ENCODE measurements around the gene GABRR1. TPM values are rescaled to one million over a fixed set of nuclear protein-coding genes. Genes with fewer than 3 reads are reported as not detected.

The GABRR1 gene
- total RNA-seq, result 1 to 10 TPM; 1.6 to 1.8 TPM
- under 1 TPM in 1 of 2 donors, not detected in 1; 0.79 TPM for polyA plus RNA-seq
- long read RNA-seq, donor 1, partial matches to known transcripts, result 0 of 3 reads
- long read RNA-seq, donor 1, other reads (novel, unspliced or antisense), result 0 of 3 reads
- long read RNA-seq, donor 2, result 0 reads

- peaks cover 2 to 4% of the 10 kb centered on the region in 2 donors for H3K4me1 ChIP-seq (ENCODE audit: control insufficient read depth in 1 of 2, insufficient read depth in 2 of 2, low read length in 2 of 2)
- H3K4me3 ChIP-seq (ENCODE audit: low read length in 2 of 2), result no peak within 1 kb of the TSS
- ATAC-seq (ENCODE audit: low FRiP score), result no peak
- no peaks in the 10 kb centered on the region for H3K9me3 ChIP-seq (ENCODE audit: control insufficient read depth, low read length)
- H3K27ac ChIP-seq (ENCODE audit: low read depth in 1 of 2, low read length in 2 of 2), result peak within 1 kb of the TSS in 1 of 2 donors; percentile 57
- no peak for DNase-seq
- H3K36me3 ChIP-seq (ENCODE audit: control insufficient read depth in 1 of 2, insufficient read depth in 2 of 2, low read length in 1 of 2), result no peaks in the 10 kb centered on the region
- intact Hi-C loops (cut with DNase I), result no loop called here
- no peaks in the 10 kb centered on the region for H3K27me3 ChIP-seq (ENCODE audit: control insufficient read depth in 1 of 2, insufficient read depth in 2 of 2, low read length in 1 of 2)
- WGBS, 2 donors, result 2 to 4% methylated on average over 10 of the region's 10 CpGs
Observed at GRCh38 chr6:89217299-89217910, at the start of gene GABRR1. Gene GABRR1 (minus strand): TSS chr6:89217358. CDS start chr6:89217322, 36 bp downstream.

- H3K27me3 ChIP-seq (ENCODE audit: control insufficient read depth in 1 of 2, insufficient read depth in 2 of 2, low read length in 1 of 2), result no peaks in the 10 kb centered on the region
- no peak overlapping the region for H3K4me3 ChIP-seq (ENCODE audit: low read length in 2 of 2)
- no peak for DNase-seq
- no peak for ATAC-seq (ENCODE audit: low FRiP score)
- no peaks in the 10 kb centered on the region for H3K9me3 ChIP-seq (ENCODE audit: control insufficient read depth, low read length)
- H3K4me1 ChIP-seq (ENCODE audit: control insufficient read depth in 1 of 2, insufficient read depth in 2 of 2, low read length in 2 of 2), result no peaks in the 10 kb centered on the region
- H3K36me3 ChIP-seq (ENCODE audit: control insufficient read depth in 1 of 2, insufficient read depth in 2 of 2, low read length in 1 of 2), result no peaks in the 10 kb centered on the region
- 95 to 96% methylated on average over 20 of the region's 20 CpGs for WGBS, 2 donors
- intact Hi-C loops (cut with DNase I), result no loop called here
- no peak overlapping the region for H3K27ac ChIP-seq (ENCODE audit: low read depth in 1 of 2, low read length in 2 of 2)
Observed at GRCh38 chr6:89264296-89264695, 47.1 kb upstream of the GABRR1 start.

- no peak overlapping the region for H3K4me3 ChIP-seq (ENCODE audit: low read length in 2 of 2)
- H3K4me1 ChIP-seq (ENCODE audit: control insufficient read depth in 1 of 2, insufficient read depth in 2 of 2, low read length in 2 of 2), result no peaks in the 10 kb centered on the region
- DNase-seq (no peak), ATAC-seq (ENCODE audit: low FRiP score) (no peak)
- no peaks in the 10 kb centered on the region for H3K27me3 ChIP-seq (ENCODE audit: control insufficient read depth in 1 of 2, insufficient read depth in 2 of 2, low read length in 1 of 2)
- 49 to 57% methylated on average over 5 of the region's 5 CpGs for WGBS, 2 donors
- intact Hi-C loops (cut with DNase I), result no loop called here
- no peaks in the 10 kb centered on the region for H3K9me3 ChIP-seq (ENCODE audit: control insufficient read depth, low read length)
- H3K36me3 ChIP-seq (ENCODE audit: control insufficient read depth in 1 of 2, insufficient read depth in 2 of 2, low read length in 1 of 2), result peaks cover 0 to 3% of the 10 kb centered on the region in 2 donors
- H3K27ac ChIP-seq (ENCODE audit: low read depth in 1 of 2, low read length in 2 of 2), result no peak overlapping the region
Observed at GRCh38 chr6:89260832-89261231, 43.7 kb upstream of the GABRR1 start.

GRCh38 chr6:89260310-89260709 lies 43.2 kb upstream of the GABRR1 start:
- Histone ChIP-seq H3K36me3 (ENCODE audit: control insufficient read depth in 1 of 2, insufficient read depth in 2 of 2, low read length in 1 of 2) (peaks cover 0 to 3% of the 10 kb centered on the region in 2 donors), H3K4me1 (ENCODE audit: control insufficient read depth in 1 of 2, insufficient read depth in 2 of 2, low read length in 2 of 2) (no peaks in the 10 kb centered on the region), H3K27ac (ENCODE audit: low read depth in 1 of 2, low read length in 2 of 2) (no peak overlapping the region), H3K9me3 (ENCODE audit: control insufficient read depth, low read length) (no peaks in the 10 kb centered on the region), H3K4me3 (ENCODE audit: low read length in 2 of 2) (no peak overlapping the region), H3K27me3 (ENCODE audit: control insufficient read depth in 1 of 2, insufficient read depth in 2 of 2, low read length in 1 of 2) (no peaks in the 10 kb centered on the region)
- intact Hi-C loops (cut with DNase I), result no loop called here
- no peak for ATAC-seq (ENCODE audit: low FRiP score)
- no peak for DNase-seq
- 42 to 59% methylated on average over 4 of the region's 4 CpGs for WGBS, 2 donors

GRCh38 chr6:89258912-89259311 lies 41.8 kb upstream of the GABRR1 start:
- no peaks in the 10 kb centered on the region for H3K9me3 ChIP-seq (ENCODE audit: control insufficient read depth, low read length)
- no peak overlapping the region for H3K27ac ChIP-seq (ENCODE audit: low read depth in 1 of 2, low read length in 2 of 2)
- peaks cover 0 to 3% of the 10 kb centered on the region in 2 donors for H3K36me3 ChIP-seq (ENCODE audit: control insufficient read depth in 1 of 2, insufficient read depth in 2 of 2, low read length in 1 of 2)
- no peaks in the 10 kb centered on the region for H3K4me1 ChIP-seq (ENCODE audit: control insufficient read depth in 1 of 2, insufficient read depth in 2 of 2, low read length in 2 of 2)
- no peak overlapping the region for H3K4me3 ChIP-seq (ENCODE audit: low read length in 2 of 2)
- intact Hi-C loops (cut with DNase I), result no loop called here
- 71 to 79% methylated on average over 3 of the region's 3 CpGs for WGBS, 2 donors
- DNase-seq (no peak), ATAC-seq (ENCODE audit: low FRiP score) (no peak)
- no peaks in the 10 kb centered on the region for H3K27me3 ChIP-seq (ENCODE audit: control insufficient read depth in 1 of 2, insufficient read depth in 2 of 2, low read length in 1 of 2)

- ATAC-seq (ENCODE audit: low FRiP score) (no peak), DNase-seq (no peak)
- no peaks in the 10 kb centered on the region for H3K9me3 ChIP-seq (ENCODE audit: control insufficient read depth, low read length)
- H3K27me3 ChIP-seq (ENCODE audit: control insufficient read depth in 1 of 2, insufficient read depth in 2 of 2, low read length in 1 of 2), result no peaks in the 10 kb centered on the region
- no peak overlapping the region for H3K4me3 ChIP-seq (ENCODE audit: low read length in 2 of 2)
- no peaks in the 10 kb centered on the region for H3K4me1 ChIP-seq (ENCODE audit: control insufficient read depth in 1 of 2, insufficient read depth in 2 of 2, low read length in 2 of 2)
- no peak overlapping the region for H3K27ac ChIP-seq (ENCODE audit: low read depth in 1 of 2, low read length in 2 of 2)
- intact Hi-C loops (cut with DNase I), result no loop called here
- WGBS, 2 donors, result 70 to 85% methylated on average over 4 of the region's 4 CpGs
- H3K36me3 ChIP-seq (ENCODE audit: control insufficient read depth in 1 of 2, insufficient read depth in 2 of 2, low read length in 1 of 2), result peaks cover 0 to 3% of the 10 kb centered on the region in 2 donors
Observed at GRCh38 chr6:89257781-89258180, 40.6 kb upstream of the GABRR1 start.

- ATAC-seq (ENCODE audit: low FRiP score) (no peak), DNase-seq (no peak)
- no peaks in the 10 kb centered on the region for H3K4me1 ChIP-seq (ENCODE audit: control insufficient read depth in 1 of 2, insufficient read depth in 2 of 2, low read length in 2 of 2)
- 86 to 93% methylated on average over 6 of the region's 6 CpGs for WGBS, 2 donors
- no peaks in the 10 kb centered on the region for H3K27me3 ChIP-seq (ENCODE audit: control insufficient read depth in 1 of 2, insufficient read depth in 2 of 2, low read length in 1 of 2)
- H3K27ac ChIP-seq (ENCODE audit: low read depth in 1 of 2, low read length in 2 of 2), result no peak overlapping the region
- peaks cover 0 to 3% of the 10 kb centered on the region in 2 donors for H3K36me3 ChIP-seq (ENCODE audit: control insufficient read depth in 1 of 2, insufficient read depth in 2 of 2, low read length in 1 of 2)
- intact Hi-C loops (cut with DNase I), result no loop called here
- no peak overlapping the region for H3K4me3 ChIP-seq (ENCODE audit: low read length in 2 of 2)
- no peaks in the 10 kb centered on the region for H3K9me3 ChIP-seq (ENCODE audit: control insufficient read depth, low read length)
Observed at GRCh38 chr6:89257346-89257745, 40.2 kb upstream of the GABRR1 start.

GRCh38 chr6:89255417-89255816 lies 38.3 kb upstream of the GABRR1 start:
- no peak overlapping the region for H3K27ac ChIP-seq (ENCODE audit: low read depth in 1 of 2, low read length in 2 of 2)
- no peak for DNase-seq
- WGBS, 2 donors, result 90 to 94% methylated on average over 4 of the region's 4 CpGs
- no peaks in the 10 kb centered on the region for H3K9me3 ChIP-seq (ENCODE audit: control insufficient read depth, low read length)
- no peak overlapping the region for H3K4me3 ChIP-seq (ENCODE audit: low read length in 2 of 2)
- H3K27me3 ChIP-seq (ENCODE audit: control insufficient read depth in 1 of 2, insufficient read depth in 2 of 2, low read length in 1 of 2), result no peaks in the 10 kb centered on the region
- intact Hi-C loops (cut with DNase I), result no loop called here
- no peak for ATAC-seq (ENCODE audit: low FRiP score)
- H3K36me3 ChIP-seq (ENCODE audit: control insufficient read depth in 1 of 2, insufficient read depth in 2 of 2, low read length in 1 of 2), result peaks cover 0 to 3% of the 10 kb centered on the region in 2 donors
- no peaks in the 10 kb centered on the region for H3K4me1 ChIP-seq (ENCODE audit: control insufficient read depth in 1 of 2, insufficient read depth in 2 of 2, low read length in 2 of 2)

- peaks cover 0 to 3% of the 10 kb centered on the region in 2 donors for H3K36me3 ChIP-seq (ENCODE audit: control insufficient read depth in 1 of 2, insufficient read depth in 2 of 2, low read length in 1 of 2)
- intact Hi-C loops (cut with DNase I), result no loop called here
- no peak overlapping the region for H3K4me3 ChIP-seq (ENCODE audit: low read length in 2 of 2)
- H3K9me3 ChIP-seq (ENCODE audit: control insufficient read depth, low read length), result no peaks in the 10 kb centered on the region
- H3K4me1 ChIP-seq (ENCODE audit: control insufficient read depth in 1 of 2, insufficient read depth in 2 of 2, low read length in 2 of 2), result no peaks in the 10 kb centered on the region
- DNase-seq (no peak), ATAC-seq (ENCODE audit: low FRiP score) (no peak)
- no peaks in the 10 kb centered on the region for H3K27me3 ChIP-seq (ENCODE audit: control insufficient read depth in 1 of 2, insufficient read depth in 2 of 2, low read length in 1 of 2)
- H3K27ac ChIP-seq (ENCODE audit: low read depth in 1 of 2, low read length in 2 of 2), result no peak overlapping the region
Observed at GRCh38 chr6:89254569-89254968, 37.4 kb upstream of the GABRR1 start.
